HEK293T (cell line): ENCODE data around the gene SPRN.
"Not testable (repeated sequence)": the region's sequence is repeated elsewhere in the genome, so short reads cannot be mapped to it uniquely, and the experiment has no call there.

ENCODE experiments used
- CTCF ChIA-PET: fragments of 350-600 bp; formaldehyde crosslinking; extraction: SDS; loops from one replicate; lab custom pipeline; 2021; ENCODE audit warnings: antibody characterized with exemption, inconsistent platforms; lab: Yijun Ruan, JAX
- POLR2A ChIA-PET: fragments of 350-600 bp; formaldehyde crosslinking; extraction: SDS; loops from one replicate; lab custom pipeline; 2020; ENCODE audit warnings: antibody characterized with exemption, inconsistent platforms; lab: Yijun Ruan, JAX
- DNase-seq: peaks from one replicate; pipeline ENCODE4 v3.0.0; 2012; ENCODE audit warnings: mixed read lengths; ENCODE audit errors: extremely low spot score
- ARNT ChIP-seq: fragments of 450-650 bp; IDR thresholded peaks from 2 replicates; pipeline ENCODE4 v1.6.1; 2017; ENCODE audit warnings: mild to moderate bottlenecking
- BHLHE40 ChIP-seq: fragments of 450-650 bp; IDR thresholded peaks from 2 replicates; pipeline ENCODE4 v1.6.1; 2016; ENCODE audit warnings: mild to moderate bottlenecking, moderate library complexity, borderline replicate concordance
- CTBP1 ChIP-seq: fragments of 450-650 bp; IDR thresholded peaks from 2 replicates; pipeline ENCODE4 v1.6.1; 2016; ENCODE audit warnings: borderline replicate concordance
- ELF4 ChIP-seq: fragments of 450-650 bp; IDR thresholded peaks from 2 replicates; pipeline ENCODE4 v1.6.1; 2017; ENCODE audit warnings: antibody characterized with exemption
- FOXA1 ChIP-seq: fragments of 450-650 bp; IDR thresholded peaks from 2 replicates; pipeline ENCODE4 v1.6.1; 2016; ENCODE audit warnings: mild to moderate bottlenecking
- FOXK2 ChIP-seq: fragments of 450-650 bp; IDR thresholded peaks from 2 replicates; pipeline ENCODE4 v1.6.1; 2016; ENCODE audit warnings: mild to moderate bottlenecking
- FOXM1 ChIP-seq: fragments of 450-650 bp; IDR thresholded peaks from 2 replicates; pipeline ENCODE4 v1.6.1; 2017; ENCODE audit warnings: mild to moderate bottlenecking, borderline replicate concordance
- HDGF ChIP-seq: fragments of 450-650 bp; IDR thresholded peaks from 2 replicates; pipeline ENCODE4 v1.6.1; 2017; ENCODE audit warnings: antibody characterized with exemption, borderline replicate concordance
- L3MBTL2 ChIP-seq: fragments of 450-650 bp; conservative IDR thresholded peaks from 2 replicates; pipeline ENCODE4 v1.6.1; 2016; ENCODE audit warnings: mild to moderate bottlenecking
- LEF1 ChIP-seq: fragments of 450-650 bp; IDR thresholded peaks from 2 replicates; pipeline ENCODE4 v1.6.1; 2017; ENCODE audit warnings: mild to moderate bottlenecking, borderline replicate concordance
- NFRKB ChIP-seq: fragments of 450-650 bp; IDR thresholded peaks from 2 replicates; pipeline ENCODE4 v1.6.1; 2016; ENCODE audit warnings: mild to moderate bottlenecking, moderate library complexity
- SP1 ChIP-seq: fragments of 450-650 bp; IDR thresholded peaks from 2 replicates; pipeline ENCODE4 v1.6.1; 2017
- SUZ12 ChIP-seq: fragments of 450-650 bp; IDR thresholded peaks from 2 replicates; pipeline ENCODE4 v1.6.1; 2016; ENCODE audit warnings: mild to moderate bottlenecking
- TARDBP ChIP-seq: fragments of 450-650 bp; IDR thresholded peaks from 2 replicates; pipeline ENCODE4 v1.6.1; 2016
- ZNF384 ChIP-seq: fragments of 450-650 bp; IDR thresholded peaks from 2 replicates; pipeline ENCODE4 v1.6.1; 2016
- TF ChIP-seq, protein P1 (sequence below): fragments of 450-650 bp; IDR thresholded peaks from 2 replicates; pipeline ENCODE4 v1.6.1; 2016

SPRN gene, protein sequence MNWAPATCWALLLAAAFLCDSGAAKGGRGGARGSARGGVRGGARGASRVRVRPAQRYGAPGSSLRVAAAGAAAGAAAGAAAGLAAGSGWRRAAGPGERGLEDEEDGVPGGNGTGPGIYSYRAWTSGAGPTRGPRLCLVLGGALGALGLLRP

DNA sequence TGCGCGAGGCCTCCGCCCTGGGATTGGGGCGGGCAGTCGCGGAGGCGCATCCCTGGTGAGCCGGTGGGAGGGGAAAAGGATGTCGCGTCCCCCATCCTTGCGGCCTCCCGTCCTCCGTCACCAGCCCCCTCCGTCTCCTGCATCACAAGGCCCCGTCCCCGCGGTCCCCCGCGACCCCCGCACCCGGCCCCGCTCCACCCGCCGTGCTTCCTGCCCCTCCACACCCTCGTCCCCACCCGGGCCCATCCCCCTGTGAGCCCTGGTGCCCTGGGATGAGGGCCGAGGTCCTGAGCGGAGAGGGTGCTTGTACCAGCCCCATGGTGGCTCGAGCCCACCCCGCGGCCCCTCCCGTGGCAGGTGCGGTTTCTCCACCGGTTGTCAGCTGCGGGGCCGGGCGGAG, at the start of gene SPRN:
Gene SPRN, minus strand, starts transcription at position 25 of the 400 bp plus-strand sequence. CDS start 944 bp downstream, outside the sequence.
- POLR2A ChIA-PET, CTCF ChIA-PET, DNase-seq: not testable (repeated sequence)

DNA sequence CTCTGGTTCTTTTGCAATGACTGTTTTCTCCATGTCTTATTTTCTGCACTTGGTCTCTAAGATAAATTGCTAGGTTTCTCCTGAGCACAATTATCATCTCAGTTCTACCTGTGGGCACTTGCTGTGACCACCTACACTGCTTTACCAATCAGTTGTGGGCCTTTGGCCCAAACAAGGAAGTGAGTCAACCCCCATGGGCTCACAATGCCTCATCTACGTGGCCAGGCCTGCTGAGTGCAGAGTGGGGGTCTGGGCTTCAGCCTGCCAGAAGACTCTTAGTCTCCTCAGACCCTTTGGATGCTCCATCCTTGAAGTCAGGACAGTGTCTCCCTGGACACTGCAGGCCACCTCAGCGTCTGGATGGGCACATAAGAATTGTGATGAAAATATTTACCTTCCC, 49.6 kb upstream of the SPRN start:
- TF ChIP-seq SP1 (no peak), NFRKB (no peak), FOXM1 (no peak), CTBP1 (no peak), HDGF (no peak), ZNF384 (no peak), BHLHE40 (no peak), ARNT (no peak), L3MBTL2 (no peak), FOXK2 (no peak)
- ChIA-PET CTCF (no interaction called here), POLR2A (no interaction called here)
- DNase-seq = peak; percentile 5

DNA sequence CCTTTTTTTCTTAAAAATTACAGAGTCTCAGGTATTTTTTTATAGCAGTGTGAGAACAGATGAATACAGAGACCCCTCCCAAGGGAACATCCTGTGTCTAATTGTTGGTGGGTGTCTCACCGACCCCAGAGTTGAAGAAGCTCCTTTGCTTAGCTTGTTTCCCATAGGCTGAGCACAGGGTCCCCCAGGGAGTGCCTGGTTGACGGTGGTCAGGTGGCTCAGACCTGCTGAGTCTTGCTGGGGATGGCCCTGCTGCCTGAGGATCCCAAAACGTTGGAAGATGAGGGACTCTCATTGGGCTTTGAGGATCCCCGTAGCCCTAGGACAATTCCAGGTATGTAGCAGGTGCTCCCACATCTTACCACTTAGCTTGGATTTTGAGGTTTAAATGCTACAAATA, 48.8 kb upstream of the SPRN start:
- ChIA-PET CTCF (no interaction called here), POLR2A (no interaction called here)
- peak; percentile 3 for DNase-seq
- no peak for TF ChIP-seq ELF4
- no peak for TF ChIP-seq ZNF384
- no peak for TF ChIP-seq NFRKB
- no peak for TF ChIP-seq FOXK2
- TF ChIP-seq, protein P1, sequence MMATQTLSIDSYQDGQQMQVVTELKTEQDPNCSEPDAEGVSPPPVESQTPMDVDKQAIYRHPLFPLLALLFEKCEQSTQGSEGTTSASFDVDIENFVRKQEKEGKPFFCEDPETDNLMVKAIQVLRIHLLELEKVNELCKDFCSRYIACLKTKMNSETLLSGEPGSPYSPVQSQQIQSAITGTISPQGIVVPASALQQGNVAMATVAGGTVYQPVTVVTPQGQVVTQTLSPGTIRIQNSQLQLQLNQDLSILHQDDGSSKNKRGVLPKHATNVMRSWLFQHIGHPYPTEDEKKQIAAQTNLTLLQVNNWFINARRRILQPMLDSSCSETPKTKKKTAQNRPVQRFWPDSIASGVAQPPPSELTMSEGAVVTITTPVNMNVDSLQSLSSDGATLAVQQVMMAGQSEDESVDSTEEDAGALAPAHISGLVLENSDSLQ = no peak
- no peak for TF ChIP-seq SUZ12
- no peak for TF ChIP-seq L3MBTL2
- TF ChIP-seq BHLHE40 = no peak

DNA sequence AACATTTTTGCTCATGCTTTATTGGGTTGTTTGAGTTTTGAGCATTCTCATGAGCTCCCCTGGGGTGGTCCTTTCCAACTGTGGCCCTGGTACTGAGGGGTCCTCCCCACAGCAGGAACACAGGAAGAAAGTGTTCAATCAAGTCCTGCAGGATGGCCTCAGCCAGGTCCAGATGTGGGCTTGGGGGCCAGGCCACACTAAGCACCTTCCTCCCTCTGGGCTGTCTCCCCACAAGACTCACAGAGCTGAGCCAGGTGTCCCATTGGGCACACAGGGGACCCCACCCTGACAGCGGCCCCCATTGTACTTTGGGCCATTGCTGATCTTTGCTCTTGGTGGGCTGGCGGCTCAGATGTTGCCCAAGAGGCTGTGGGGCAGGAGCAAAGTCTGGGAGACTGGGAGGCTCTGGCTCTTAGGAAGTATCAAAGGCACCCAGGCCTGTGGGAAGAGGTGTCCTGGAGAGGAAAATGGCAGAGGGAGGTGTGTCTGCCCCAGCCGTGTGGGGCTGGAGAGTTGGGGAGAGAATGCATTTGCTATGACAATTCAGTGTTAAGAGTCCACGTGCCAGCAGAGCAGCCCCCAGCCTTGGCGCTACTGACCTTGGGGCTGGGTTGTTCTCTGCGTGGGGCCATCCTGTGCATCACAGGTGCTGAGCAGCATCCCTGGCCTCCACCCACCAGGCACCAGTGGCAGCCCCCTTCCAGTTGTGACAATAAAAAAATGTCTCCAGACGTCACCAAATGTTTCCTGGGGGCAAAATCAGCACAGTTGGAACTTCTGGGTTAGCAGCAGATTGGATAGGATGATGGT, 47.1 kb upstream of the SPRN start:
- peak; percentile 5 for DNase-seq
- TF ChIP-seq, protein P1 = no peak
- no peak for TF ChIP-seq L3MBTL2
- TF ChIP-seq SP1 = no peak
- no peak for TF ChIP-seq ELF4
- TF ChIP-seq FOXA1 = no peak
- no peak for TF ChIP-seq TARDBP
- no peak for TF ChIP-seq ZNF384
- TF ChIP-seq HDGF = no peak
- TF ChIP-seq CTBP1 = no peak
- ChIA-PET CTCF (no interaction called here), POLR2A (no interaction called here)

DNA sequence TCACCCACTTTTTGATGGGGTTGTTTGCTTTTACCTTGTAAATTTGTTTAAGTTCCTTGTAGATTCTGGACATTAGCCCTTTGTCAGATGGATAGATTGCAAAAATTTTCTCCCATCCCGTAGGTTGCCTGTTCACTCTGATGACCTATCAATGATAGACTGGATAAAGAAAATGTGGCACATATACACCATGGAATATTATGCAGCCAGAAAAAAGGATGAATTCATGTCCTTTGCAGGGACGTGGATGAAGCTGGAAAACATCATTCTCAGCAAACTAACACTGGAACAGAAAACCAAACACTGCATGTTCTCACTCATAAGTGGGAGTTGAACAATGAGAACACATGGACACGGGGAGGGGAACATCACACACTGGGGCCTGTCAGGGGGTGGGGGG, 44.8 kb upstream of the SPRN start:
- POLR2A ChIA-PET, CTCF ChIA-PET, DNase-seq: not testable (repeated sequence)

DNA sequence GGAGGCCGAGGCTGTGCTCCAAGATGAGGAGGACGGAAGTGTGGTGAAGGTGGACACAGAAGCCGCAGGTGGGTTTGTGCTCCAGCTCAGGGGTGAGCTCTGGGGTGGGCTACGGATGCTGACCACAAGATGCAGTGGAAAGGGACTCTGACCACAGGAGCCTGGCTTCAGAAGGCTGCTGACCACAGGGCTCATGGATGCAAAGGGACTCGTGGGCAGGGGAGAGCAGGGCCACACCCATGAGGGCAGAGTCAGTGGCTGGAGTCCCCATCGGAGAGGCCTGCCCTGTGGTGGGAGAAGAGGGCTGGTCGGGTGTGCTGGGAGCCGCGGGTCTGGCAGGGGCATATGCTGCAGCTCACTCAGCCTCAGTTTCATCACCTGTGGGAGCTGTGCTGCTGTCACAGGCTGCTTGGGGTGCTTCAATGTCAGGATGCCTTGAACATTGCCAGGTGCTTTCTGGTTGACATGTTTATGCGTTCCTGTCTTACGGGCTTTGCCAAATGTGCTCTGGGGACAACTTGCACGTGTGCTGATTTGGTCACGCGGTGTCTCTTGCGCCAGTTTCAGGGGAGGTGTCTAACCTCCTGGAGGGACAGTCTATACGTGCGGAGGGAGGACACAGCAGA, 43.0 kb upstream of the SPRN start:
- TF ChIP-seq ELF4 (no peak), BHLHE40 (no peak), FOXK2 (no peak), NFRKB (no peak)
- TF ChIP-seq, protein P1 = no peak
- CTCF ChIA-PET = no interaction called here
- POLR2A ChIA-PET = no interaction called here

DNA sequence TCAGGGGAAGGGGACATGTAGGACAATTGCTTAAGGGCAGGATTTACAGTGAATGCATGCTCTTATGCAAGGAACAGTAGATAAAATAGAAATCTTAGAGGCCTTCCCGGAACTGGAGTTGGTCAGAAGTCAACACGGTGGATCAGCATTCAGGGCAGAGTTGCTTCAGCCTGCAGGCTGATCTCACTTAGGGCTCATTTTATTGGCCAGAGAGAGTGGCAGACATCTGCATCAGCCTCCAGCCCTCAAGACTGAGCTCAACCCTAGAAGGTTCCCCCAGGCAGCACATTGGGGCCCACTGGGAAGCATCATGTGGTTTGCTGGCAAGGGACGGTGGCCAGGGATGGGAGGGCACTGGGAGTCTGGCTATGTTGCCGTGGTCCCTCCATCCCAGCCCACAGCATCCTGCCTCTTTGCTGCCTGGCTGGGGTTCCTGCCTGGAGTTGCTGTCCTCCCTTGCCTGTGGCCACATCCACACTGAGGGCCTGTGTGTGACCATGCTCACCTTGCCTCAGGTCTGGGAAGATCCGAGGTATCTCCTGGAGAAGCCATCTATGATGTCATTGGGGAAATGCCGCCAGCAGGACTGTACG, 42.4 kb upstream of the SPRN start:
- ChIA-PET CTCF (no interaction called here), POLR2A (no interaction called here)
- TF ChIP-seq L3MBTL2 (no peak), BHLHE40 (no peak), HDGF (no peak), TARDBP (no peak), FOXK2 (no peak), FOXM1 (no peak), SP1 (no peak), LEF1 (no peak), FOXA1 (no peak)
- TF ChIP-seq, protein P1 = no peak
- DNase-seq = peak; percentile 3

More for the DNA sequence above, 43.0 kb upstream of the SPRN start:
- peak; percentile 5 for DNase-seq
